Measurements from ENCODE around the gene TMEM150B. TPM values are rescaled to one million over a fixed set of nuclear protein-coding genes. Genes with fewer than 3 reads are reported as not detected.

TMEM150B gene
- total and polyA plus RNA-seq, 2 of the 13 experiments (the other 11 are each of a cell fraction or from before 2014, with no cell fraction given), result 1.3 to 1.8 TPM

DNA sequence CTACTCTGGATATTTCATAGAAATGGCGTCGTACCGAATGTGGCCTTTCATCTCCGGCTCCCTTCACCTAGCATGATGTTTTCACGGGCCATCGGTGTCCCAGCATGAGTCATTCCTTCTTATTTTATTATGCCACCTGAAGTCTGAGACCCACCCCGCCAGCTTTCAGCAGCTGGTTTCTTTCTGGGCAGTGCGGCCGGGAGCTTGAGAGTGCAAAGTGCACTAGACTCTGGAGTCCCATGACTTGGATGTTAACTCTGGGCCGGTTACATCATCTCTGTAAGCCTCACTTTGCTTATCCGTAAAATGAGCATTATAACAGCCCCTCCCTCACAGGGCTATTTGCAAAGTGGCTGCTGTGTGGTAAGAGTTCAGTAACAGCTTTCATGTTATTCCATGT lies 8.7 kb upstream of the TMEM150B start (continued):
- TF ChIP-seq, protein P1, sequence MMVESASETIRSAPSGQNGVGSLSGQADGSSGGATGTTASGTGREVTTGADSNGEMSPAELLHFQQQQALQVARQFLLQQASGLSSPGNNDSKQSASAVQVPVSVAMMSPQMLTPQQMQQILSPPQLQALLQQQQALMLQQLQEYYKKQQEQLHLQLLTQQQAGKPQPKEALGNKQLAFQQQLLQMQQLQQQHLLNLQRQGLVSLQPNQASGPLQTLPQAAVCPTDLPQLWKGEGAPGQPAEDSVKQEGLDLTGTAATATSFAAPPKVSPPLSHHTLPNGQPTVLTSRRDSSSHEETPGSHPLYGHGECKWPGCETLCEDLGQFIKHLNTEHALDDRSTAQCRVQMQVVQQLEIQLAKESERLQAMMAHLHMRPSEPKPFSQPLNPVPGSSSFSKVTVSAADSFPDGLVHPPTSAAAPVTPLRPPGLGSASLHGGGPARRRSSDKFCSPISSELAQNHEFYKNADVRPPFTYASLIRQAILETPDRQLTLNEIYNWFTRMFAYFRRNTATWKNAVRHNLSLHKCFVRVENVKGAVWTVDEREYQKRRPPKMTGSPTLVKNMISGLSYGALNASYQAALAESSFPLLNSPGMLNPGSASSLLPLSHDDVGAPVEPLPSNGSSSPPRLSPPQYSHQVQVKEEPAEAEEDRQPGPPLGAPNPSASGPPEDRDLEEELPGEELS (CRISPR knock-in tag; IDR thresholded peaks at IDR 0.05), result peak; percentile 52; the same call in 1 of the 2 replicates
- TF ChIP-seq HCFC1 (IDR thresholded peaks at IDR 0.05; ENCODE audit: low read depth, low read length) (no peak), MAZ (IDR thresholded peaks at IDR 0.05; ENCODE audit: borderline replicate concordance, low read depth, low read length) (no peak), MAZ (CRISPR knock-in tag; IDR thresholded peaks at IDR 0.05; ENCODE audit: low read depth) (peak; percentile 39; the same call in 1 of the 2 replicates), CREB1 (IDR thresholded peaks at IDR 0.05) (no peak), CREB1 (CRISPR knock-in tag; IDR thresholded peaks at IDR 0.05) (peak; percentile 77), ZNF772 (CRISPR knock-in tag; IDR thresholded peaks at IDR 0.05) (no peak), ZNF549 (CRISPR knock-in tag; IDR thresholded peaks at IDR 0.05) (no peak), ZMYM2 (CRISPR knock-in tag; IDR thresholded peaks at IDR 0.05) (peak; percentile 91), ZNF460 (CRISPR knock-in tag; IDR thresholded peaks at IDR 0.05; ENCODE audit: borderline replicate concordance) (no peak), XBP1 (CRISPR knock-in tag; IDR thresholded peaks at IDR 0.05) (no peak), ZKSCAN5 (CRISPR knock-in tag; IDR thresholded peaks at IDR 0.05) (no peak), KDM5A (IDR thresholded peaks at IDR 0.05; ENCODE audit: borderline replicate concordance, low read length) (no peak), TBX3 (IDR thresholded peaks at IDR 0.05; ENCODE audit: borderline replicate concordance) (0 out of 2 replicates have a peak, but pooled peaks have one; percentile 18), EED (CRISPR knock-in tag; IDR thresholded peaks at IDR 0.05) (no peak), ZNF292 (CRISPR knock-in tag; IDR thresholded peaks at IDR 0.05; ENCODE audit: borderline replicate concordance, low read depth) (peak; percentile 44; the same call in 1 of the 2 replicates), SMARCC2 (IDR thresholded peaks at IDR 0.05) (no peak), TP53 (CRISPR knock-in tag; conservative IDR thresholded peaks at IDR 0.05) (no peak), ZNF207 (IDR thresholded peaks at IDR 0.05; ENCODE audit: borderline replicate concordance) (no peak), ZNF737 (CRISPR knock-in tag; IDR thresholded peaks at IDR 0.05; ENCODE audit: borderline replicate concordance) (no peak), ZBTB8A (CRISPR knock-in tag; IDR thresholded peaks at IDR 0.05; ENCODE audit: borderline replicate concordance, low read depth) (no peak), ARHGAP35 (CRISPR knock-in tag; IDR thresholded peaks at IDR 0.05; ENCODE audit: borderline replicate concordance) (no peak)
- TF ChIP-seq, protein P2, sequence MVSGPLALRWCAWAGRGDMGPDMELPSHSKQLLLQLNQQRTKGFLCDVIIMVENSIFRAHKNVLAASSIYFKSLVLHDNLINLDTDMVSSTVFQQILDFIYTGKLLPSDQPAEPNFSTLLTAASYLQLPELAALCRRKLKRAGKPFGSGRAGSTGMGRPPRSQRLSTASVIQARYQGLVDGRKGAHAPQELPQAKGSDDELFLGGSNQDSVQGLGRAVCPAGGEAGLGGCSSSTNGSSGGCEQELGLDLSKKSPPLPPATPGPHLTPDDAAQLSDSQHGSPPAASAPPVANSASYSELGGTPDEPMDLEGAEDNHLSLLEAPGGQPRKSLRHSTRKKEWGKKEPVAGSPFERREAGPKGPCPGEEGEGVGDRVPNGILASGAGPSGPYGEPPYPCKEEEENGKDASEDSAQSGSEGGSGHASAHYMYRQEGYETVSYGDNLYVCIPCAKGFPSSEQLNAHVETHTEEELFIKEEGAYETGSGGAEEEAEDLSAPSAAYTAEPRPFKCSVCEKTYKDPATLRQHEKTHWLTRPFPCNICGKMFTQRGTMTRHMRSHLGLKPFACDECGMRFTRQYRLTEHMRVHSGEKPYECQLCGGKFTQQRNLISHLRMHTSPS (CRISPR knock-in tag; IDR thresholded peaks at IDR 0.05; ENCODE audit: low read depth), result 0 out of 2 replicates have a peak, but pooled peaks have one; percentile 22
- TF ChIP-seq, protein P3, sequence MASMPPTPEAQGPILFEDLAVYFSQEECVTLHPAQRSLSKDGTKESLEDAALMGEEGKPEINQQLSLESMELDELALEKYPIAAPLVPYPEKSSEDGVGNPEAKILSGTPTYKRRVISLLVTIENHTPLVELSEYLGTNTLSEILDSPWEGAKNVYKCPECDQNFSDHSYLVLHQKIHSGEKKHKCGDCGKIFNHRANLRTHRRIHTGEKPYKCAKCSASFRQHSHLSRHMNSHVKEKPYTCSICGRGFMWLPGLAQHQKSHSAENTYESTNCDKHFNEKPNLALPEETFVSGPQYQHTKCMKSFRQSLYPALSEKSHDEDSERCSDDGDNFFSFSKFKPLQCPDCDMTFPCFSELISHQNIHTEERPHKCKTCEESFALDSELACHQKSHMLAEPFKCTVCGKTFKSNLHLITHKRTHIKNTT (CRISPR knock-in tag; IDR thresholded peaks at IDR 0.05), result no peak
- TF ChIP-seq, protein P4, sequence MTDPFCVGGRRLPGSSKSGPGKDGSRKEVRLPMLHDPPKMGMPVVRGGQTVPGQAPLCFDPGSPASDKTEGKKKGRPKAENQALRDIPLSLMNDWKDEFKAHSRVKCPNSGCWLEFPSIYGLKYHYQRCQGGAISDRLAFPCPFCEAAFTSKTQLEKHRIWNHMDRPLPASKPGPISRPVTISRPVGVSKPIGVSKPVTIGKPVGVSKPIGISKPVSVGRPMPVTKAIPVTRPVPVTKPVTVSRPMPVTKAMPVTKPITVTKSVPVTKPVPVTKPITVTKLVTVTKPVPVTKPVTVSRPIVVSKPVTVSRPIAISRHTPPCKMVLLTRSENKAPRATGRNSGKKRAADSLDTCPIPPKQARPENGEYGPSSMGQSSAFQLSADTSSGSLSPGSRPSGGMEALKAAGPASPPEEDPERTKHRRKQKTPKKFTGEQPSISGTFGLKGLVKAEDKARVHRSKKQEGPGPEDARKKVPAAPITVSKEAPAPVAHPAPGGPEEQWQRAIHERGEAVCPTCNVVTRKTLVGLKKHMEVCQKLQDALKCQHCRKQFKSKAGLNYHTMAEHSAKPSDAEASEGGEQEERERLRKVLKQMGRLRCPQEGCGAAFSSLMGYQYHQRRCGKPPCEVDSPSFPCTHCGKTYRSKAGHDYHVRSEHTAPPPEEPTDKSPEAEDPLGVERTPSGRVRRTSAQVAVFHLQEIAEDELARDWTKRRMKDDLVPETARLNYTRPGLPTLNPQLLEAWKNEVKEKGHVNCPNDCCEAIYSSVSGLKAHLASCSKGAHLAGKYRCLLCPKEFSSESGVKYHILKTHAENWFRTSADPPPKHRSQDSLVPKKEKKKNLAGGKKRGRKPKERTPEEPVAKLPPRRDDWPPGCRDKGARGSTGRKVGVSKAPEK (CRISPR knock-in tag; IDR thresholded peaks at IDR 0.05; ENCODE audit: borderline replicate concordance), result no peak

Data from HepG2 (cell line).